GM19395 (cell line): Measurements from ENCODE around the gene CPSF3.
"Not testable (repeated sequence)": the region's sequence is repeated elsewhere in the genome, so short reads cannot be mapped to it uniquely, and the experiment has no call there.

Source experiments
- ATAC-seq: cut with Tn5 transposase; IDR thresholded peaks from one replicate; pipeline ENCODE4 v1.9.1; 2021; ENCODE audit warnings: mild to moderate bottlenecking, moderate library complexity; ENCODE audit not compliant: unreplicated experiment

The CPSF3 gene

DNA sequence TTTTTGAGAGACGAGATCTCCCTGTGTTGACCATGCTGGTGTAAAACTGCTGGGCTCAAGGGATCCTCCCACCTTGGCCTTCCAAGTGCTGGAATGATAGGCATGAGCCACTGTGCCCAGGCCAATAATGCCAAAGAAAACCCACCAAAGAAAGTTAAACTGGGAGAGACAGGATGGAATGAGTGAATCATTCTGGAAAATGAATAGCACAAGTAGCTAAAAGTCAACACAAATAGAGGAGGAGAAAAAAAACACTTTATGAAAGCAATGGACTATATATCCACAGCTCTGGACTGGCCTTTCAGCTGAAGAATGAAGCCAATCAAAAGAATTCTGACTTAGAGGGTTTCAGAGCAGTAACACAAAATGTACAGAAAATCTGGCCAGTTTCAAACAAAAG is 74.8 kb downstream of the CPSF3 start:
- no peak for ATAC-seq

DNA sequence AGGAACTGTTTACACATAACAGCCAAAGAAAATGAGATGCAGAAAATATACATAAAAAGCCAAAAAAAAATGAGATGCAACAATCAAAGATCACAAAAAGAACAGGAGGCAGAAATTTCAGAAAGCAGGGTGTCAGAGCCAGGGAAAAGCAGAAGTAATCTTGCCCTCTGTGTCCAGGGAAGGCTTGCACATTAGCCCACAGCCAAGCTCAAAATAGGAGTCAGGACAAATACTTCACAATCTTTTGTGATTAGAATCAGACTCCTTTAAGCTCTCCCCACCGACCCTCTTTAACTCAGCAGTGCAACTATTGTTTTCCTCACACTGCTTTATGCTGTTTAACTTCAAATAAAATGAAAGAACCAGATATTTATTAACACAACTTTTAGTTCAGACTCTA is 85.5 kb downstream of the CPSF3 start:
- ATAC-seq: no peak

DNA sequence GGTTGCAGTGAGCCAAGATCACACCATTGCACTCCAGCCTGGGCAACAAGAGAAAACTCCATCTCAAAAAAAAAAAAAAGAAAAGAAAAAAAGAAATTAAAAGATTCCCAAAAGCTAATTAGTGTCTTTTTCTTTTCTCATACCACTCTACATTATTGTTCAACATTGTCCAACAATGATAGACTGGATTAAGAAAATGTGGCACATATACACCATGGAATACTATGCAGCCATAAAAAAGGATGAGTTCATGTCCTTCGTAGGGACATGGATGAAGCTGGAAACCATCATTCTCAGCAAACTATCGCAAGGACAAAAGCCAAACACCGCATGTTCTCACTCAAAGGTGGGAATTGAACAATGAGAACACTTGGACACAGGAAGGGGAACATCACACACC is 90.5 kb downstream of the CPSF3 start:
- ATAC-seq: not testable (repeated sequence)

DNA sequence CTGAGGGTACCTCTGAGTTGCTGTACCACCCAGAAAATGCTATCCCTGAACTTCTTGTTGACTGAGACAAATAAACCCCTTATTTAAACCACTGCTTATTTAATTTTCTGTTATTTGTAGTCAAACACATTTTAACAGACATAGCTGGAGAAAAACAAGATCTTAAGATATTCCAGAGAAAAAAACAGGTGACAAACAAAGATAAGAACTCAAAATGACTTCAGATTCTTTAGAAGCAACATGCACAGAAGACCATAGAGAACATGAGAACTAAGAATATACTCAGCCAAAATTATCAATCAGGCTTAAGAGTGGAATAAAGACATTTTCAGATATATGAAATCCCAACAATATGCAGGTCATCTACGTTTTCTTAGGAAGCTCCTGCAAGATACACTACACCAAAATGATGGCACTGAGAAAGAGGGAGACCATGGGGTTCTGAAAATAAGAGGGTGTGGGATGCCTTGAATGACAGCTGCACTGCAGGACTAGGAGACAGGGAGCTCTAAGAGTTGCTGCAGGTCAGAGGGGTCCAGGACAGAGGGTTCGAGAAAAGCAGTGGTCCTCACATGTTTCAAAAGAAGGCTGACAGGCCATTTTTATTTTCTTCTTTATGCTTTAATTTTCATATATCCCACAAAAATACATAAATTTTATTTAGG is 93.8 kb downstream of the CPSF3 start:
- no peak for ATAC-seq

DNA sequence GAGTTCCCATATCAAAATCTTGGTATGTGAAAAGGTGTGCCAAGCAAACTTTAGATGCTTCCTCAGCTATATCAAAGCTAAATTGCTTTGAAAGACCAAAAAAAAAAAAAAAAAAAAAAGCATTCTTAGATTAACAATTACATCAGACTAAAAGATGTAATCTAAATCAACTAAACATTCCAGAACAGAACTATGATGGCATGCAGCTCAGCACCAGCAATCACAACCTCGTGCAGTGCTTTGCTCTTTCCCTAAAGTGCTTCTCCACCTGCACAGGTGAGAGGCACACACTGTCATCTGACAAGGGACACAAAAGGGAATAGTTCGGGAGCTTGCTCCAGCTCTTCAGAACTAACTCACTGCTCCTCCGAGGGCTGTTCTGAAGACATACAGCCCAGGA is 94.7 kb downstream of the CPSF3 start:
- ATAC-seq: no peak

DNA sequence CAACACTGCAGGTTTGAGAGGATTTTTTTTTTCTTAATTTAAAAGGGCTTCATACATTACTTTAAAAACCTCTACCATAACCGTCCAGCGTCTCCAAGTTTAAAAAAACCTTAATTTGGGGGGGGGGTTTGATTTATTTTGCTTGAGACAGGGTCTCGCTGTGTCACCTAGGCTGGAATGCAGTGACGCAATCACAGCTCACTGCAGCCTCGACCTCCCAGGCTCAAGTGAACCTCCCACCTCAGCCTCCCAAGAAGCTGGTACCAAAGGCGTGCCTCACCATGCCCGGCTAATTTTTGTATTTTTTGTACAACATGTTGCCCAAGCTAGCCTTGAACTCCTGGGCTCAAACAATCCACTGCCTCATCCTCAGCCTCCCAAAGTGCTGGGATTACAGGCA is 95.3 kb downstream of the CPSF3 start:
- ATAC-seq: no peak

DNA sequence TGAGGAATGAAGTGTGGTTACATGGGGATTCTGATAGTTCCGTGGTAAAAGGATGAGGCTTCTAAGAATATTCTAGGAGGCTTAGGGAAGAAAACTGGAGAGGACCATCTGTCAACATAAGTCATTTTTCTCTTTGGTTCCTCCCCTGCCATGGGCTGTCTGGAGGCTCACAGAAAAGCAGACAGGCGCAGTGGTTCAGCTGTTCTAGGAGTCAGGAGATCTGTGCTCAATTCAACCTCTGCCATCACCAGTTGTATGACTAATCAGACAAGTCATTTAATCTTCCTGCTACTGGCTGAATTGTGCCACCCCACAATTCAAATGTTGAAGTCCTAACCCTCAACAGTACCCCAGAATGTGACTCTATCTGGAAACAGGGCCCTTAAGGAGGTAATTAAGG is 95.8 kb downstream of the CPSF3 start:
- ATAC-seq: no peak
